SK-N-DZ (cell line): ENCODE results near the gene TAS2R60. TPM values are rescaled to one million over a fixed set of nuclear protein-coding genes. Genes with fewer than 3 reads are reported as not detected.
"Not testable (repeated sequence)": the region's sequence is repeated elsewhere in the genome, so short reads cannot be mapped to it uniquely, and the experiment has no call there.

ENCODE experiments used
- DNase-seq: peaks from one replicate; pipeline ENCODE4 v3.0.0-alpha.2; 2015; ENCODE audit warnings: low spot score
- polyA plus RNA-seq, 2 experiments: library from polyadenylated mRNA; depleted of rRNA; stranded (reverse); fragments of >200 nt; gene quantifications; 2 replicates each; pipeline ENCODE4 v1.2.3, GENCODE V29; 2014

The TAS2R60 gene, protein sequence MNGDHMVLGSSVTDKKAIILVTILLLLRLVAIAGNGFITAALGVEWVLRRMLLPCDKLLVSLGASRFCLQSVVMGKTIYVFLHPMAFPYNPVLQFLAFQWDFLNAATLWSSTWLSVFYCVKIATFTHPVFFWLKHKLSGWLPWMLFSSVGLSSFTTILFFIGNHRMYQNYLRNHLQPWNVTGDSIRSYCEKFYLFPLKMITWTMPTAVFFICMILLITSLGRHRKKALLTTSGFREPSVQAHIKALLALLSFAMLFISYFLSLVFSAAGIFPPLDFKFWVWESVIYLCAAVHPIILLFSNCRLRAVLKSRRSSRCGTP
- not detected in 2 replicates for polyA plus RNA-seq (2014; cell fraction: cytosol; rRNA removed)
- polyA plus RNA-seq (2014; cell fraction: nucleus; rRNA removed): not detected in 2 replicates

DNA sequence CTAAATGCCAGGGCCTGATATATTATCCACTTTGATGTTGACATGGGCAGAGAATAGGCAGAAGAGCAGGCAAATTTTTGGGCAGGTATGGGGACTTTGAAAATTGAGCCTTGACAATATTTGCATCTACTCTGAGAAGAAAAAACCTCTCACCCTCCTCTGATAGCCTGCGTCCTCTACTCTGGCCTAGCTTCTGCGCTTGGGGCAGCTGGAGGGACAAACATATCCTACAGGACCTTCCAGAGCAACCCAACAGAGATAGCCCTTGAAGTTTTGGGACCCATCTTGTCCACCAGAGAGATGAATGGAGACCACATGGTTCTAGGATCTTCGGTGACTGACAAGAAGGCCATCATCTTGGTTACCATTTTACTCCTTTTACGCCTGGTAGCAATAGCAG lies at the start of gene TAS2R60:
Gene TAS2R60 (plus strand): TSS at position 301 of the 400 bp plus-strand sequence. CDS start 0 bp downstream, at position 301.
- no peak for DNase-seq

DNA sequence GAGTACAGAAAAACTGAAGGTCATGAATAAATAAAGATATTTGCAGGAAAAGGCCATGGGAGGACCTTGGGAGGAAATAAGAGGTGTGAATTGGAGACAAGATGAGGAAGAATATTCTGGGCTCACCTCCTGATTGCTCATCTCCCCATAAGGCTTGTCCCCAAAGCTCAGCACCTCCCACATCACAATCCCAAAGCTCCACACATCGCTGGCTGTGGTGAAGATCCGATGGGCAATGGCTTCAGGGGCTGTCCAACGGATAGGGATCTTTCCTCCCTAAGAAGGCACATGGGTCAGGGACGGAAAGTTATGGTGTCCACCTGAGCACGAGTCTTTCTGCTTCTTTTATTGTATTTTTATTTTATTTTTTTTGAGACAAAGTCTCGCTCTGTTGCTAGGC lies 49.2 kb upstream of the TAS2R60 start:
- DNase-seq: no peak

DNA sequence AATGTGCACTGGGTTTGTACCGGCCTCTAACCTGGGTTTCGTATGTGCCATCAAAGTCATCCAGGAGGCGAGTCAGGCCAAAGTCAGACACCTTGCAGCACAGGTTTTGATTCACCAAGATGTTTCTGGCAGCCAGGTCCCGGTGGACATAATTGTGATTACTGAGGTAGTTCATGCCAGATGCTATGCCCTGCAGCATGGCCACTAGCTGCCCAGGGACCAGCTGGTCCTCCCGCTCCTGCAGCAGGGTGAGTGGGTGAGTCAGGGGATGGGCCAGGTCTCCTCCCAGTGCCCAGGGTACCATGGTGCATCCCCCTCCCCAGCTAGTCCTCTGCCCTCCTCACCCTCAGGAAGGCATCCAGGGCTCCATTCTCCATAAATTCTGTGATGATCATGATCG lies 48.5 kb upstream of the TAS2R60 start:
- DNase-seq: no peak

DNA sequence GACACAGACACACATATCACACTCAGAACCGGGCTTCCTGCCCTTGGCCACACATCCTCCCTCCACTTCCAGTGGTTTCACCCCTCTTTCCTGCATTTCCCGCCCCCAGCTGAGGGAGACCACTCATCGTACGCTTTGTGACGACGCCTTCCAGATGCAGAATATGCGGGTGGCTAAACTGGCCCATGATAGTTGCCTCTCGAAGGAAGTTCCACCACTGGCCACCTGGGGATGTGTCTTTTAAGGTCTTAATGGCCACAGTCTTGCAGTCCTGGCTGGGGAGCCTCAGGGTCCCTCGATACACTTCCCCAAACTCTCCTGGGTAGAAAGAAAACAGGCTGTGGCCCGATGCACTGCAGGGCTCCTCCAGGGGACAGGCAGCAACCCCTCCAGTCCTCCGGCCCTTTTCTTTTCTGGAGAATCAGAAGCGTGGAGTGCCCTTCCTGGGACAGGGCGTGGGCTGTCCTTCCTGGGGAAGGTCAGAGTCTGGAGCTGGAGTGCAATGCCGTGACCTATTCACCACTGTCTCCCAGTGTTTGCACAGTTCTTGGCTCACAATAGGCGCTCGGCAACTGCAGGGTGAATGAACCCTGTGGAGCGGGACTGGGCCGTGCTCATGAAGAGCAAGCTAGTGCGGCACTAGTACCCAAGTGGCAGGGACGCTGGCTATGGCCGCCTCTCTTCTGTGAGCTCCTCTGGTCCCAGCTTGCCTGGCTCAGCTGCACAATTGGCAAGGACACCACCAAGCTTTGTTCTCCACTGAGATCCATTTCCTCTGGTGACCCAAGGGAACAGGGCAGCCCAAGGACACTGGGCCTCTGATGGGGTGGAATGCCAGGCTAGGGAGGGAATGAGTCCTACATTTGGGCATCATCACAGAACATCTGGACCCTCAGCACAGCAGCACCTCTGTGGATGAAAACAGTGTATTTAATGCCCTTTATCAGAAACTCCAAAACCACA lies 47.8 kb upstream of the TAS2R60 start:
- no peak for DNase-seq

DNA sequence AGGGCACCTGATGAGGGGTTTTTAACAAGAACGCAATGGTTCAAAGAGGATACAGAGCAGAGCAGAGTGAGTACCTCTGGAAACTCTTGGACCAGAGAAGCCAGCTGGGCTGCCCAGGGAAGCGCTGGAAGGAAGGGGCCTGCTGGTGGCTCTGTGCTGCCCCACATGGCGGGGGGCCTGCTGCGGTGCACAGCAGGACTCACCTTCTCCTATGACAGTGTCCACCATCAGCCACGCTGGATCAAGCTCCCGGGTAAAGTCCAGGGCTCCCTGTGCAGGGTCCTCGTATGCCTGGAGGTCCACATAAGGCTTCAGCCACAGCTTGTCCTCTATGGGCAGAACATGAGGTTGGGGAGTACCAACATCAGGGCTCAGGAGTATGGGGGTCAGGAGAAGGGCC lies 47.1 kb upstream of the TAS2R60 start:
- no peak for DNase-seq

DNA sequence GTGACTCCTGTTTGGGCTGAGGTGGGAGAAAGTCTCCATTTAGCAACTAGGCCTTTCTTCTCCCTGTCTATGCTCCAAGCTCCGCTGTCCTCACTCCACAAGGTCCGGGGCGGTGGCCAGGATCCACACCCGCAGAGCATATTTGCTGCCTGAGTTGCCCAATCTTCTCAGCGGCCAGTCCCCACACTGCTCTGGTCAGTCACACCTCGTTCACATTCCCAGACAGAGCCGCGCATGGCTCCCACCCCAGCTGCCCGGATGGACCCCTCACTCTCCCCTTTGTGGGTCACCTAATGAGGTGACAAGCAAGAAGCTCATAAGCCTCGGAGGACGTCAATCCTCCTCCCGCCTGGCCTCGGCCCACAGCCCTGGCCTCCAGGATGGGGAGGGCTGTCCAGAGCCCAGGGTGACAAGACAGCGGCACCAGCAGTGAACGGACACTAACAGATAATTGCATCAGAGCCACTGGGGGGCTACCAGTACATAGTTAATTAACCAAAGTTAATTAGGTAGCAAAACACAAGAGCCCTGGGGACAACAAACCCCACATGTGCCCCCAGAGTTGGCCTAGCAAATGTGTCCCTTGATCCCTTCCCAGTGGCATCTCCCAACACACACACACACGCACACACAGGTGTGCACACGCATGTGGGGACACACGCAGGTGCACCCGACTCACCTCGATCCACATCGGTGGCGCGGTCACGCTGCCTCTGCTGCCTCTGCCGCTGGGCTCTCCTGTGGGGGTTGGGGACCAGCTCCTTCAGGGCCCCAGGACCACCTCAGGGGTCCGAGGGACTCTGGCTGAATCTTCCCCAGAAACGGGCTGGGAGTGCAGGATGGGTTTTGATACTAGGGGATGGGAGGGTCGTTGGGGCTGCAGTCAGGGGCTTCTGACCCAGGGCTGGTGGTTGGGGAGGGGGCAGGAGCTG lies 46.4 kb upstream of the TAS2R60 start:
- no peak for DNase-seq

DNA sequence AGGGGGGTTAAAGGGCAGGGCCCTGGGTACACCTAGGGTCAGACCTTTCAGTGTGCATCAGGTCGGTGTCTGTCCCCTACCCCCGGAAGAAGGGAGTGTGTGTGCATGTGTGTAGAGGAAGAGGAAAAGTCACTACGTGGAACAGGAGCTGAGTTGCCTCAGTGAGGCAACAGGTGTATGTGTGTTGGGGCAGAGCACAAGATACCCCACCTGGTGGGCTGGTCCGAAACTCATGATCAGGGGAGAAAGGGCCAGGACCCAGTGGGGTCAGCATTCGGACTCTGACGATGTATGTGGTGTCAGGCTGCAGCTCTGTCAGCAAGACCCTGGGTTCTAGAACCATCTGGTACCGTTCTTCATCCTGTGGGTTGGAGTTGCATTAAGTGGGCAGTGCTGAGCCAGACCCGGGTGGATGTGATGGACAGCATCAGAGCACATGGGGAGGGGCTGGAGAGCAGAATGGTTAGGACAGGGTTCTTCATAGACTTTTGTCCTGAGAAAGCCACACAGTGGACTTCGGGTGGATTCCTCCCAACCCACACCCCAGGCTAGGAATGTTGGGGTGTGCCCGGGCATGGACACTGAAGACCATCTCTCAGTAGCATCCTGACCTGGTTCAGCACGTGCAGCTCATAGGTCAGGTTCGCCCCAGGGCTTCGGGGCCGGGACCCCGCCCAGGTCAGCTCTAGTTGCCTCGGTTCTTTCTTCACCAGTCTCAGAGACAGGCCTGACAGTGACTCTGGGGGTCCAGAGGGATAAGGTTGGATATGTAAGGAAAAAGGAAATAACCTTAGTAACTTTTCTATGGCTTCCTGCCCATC lies 45.3 kb upstream of the TAS2R60 start:
- no peak for DNase-seq

DNA sequence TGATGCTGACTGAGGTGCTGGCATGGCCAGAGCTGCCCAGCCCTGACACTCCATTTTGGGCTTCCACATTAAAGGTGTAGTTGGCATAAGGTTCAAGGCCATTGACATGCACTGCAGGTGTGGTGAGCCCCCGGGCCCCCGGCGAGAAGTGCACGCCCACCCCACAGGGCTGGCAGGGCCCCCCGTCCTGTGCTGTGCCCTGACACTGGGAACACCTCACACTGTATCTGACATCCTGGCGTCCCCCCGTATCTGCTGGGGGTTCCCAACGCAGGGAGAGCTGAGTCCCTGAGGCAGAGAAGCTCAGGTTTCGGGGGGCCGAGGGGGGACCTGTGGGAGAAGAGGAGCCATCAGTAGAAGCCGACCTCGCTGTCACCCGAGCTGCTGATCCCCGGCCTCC lies 44.6 kb upstream of the TAS2R60 start:
- no peak for DNase-seq

DNA sequence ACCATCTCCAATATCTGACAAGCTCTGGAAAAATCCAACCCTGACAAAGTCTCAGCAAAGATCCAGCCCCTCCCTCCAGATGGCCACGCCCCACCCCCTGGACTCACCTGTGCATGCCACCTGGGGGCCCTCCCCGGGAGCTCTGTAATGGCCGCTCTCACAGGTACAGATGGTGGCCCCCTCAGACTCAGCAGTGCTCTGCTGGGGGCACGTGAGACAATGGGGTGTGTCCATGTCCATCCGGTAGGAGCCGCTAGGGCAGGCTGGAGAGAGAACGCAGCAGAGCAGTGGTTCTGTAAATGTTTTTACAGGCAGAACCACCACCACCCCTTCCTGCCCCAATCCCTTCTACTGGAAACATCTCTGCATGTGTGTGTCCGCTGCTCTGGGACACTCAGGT lies 44.1 kb upstream of the TAS2R60 start:
- no peak for DNase-seq

DNA sequence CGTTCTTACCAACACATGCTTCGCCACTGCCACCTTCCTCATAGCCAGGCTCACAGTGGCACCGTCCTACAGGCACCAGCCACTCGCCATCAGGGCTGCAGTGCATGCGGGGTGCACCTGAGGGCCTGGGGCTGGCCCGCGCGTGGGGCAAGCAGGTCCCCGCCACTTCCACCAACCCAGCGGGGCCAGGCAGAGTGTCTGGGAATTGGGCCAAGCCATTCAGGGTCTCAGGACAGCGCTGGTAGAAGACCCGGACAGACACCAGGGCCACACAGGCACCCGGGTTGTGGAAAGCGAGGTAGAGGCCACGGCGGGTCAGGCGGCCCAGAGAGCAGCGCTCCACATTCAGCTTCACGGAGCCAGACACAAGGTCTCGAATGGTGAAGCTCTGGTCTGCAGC lies 43.6 kb upstream of the TAS2R60 start:
- no peak for DNase-seq

DNA sequence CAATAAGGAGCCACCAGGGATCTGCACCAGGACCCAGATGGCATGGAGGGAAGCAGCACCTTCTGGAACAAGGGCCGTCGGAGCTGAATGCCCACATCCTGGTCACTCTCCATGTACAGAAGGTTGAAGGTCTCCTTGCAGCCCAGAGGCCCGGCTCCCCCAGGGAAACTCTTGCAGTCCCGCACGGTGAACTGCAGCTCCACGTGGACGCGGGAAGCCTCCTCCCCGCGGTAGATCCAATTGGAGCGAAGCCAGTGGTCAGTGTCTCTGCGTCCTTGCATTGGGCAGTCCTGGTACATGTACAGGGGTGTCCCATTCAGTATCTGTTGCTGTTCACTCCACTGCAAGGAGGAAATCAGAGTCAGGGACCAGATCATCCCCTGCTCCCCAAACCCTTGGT lies 42.0 kb upstream of the TAS2R60 start:
- DNase-seq: no peak

DNA sequence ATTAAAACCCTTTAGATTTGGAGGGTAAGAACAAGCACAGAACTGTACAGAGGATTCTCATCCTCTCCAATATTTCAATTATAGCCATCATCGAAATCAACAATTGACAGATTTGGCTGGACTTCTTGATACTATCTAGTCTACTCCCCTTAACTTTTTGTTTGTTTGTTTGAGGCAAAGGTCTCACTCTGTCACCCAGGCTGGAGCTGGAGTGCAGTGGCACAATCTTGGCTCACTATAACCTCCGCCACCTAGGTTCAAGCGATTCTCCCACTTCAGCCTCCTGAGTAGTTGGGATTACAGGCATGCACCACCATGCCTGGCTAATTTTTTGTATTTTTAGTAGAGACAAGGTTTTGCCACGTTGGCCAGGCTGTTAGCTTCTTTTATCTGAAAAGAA lies 41.0 kb upstream of the TAS2R60 start:
- DNase-seq: not testable (repeated sequence)

DNA sequence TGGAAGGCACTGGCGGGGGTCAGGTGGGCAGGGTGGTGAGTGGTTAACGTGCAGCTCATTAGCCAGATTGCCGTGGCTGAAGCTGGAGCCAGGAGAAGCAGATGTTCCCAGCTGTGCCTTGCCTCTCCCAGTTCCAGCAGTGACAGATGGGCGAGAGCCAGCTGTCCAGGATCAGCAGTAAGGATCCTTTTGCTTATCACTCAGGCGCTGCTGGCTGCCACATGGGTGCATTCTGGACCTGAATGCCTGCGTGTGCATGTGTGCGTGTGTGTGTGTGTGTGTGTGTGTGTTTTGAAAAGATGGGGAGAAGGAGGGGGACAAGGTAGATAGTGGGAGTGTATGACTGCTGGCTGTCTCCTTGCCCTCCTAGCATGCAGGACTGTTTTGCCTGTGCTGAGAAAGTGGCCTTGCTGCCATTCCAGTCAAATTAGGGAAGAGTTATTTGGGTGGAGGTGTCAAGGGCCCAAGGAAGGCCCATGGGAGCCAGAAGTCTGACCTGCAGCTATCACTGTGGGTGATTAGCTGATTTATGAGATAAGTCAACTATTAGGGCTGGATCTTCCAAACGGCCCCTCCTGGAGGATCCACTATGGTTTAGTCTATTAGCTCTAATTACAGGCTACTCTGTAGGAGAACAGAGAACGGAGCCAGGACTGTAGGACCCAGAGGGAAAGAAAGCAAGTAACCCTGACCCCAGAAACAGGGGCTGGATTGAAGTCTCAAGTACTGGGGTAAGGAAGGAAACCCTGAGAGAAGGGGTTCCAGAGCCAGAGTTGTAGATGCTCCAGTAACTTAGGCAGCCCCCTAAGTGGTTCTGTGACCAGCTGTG lies 37.9 kb upstream of the TAS2R60 start:
- no peak for DNase-seq

DNA sequence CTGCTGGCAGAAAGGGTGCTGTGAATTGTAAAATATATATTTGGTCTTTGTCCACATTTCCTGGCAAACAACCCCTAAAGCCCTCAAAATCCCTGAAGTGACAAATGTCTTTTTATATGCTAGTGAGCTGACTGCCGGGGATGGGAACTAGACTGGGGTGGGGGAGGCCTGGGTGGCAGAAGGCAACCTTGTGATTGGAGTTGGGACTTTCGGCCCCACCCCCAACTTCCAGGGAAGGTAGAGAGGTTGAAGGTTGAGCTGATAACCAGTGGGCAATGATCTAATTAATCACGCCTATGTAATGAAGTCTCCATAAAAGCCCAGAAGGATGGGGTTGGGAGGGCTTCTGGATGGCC lies 37.3 kb upstream of the TAS2R60 start:
- no peak for DNase-seq

DNA sequence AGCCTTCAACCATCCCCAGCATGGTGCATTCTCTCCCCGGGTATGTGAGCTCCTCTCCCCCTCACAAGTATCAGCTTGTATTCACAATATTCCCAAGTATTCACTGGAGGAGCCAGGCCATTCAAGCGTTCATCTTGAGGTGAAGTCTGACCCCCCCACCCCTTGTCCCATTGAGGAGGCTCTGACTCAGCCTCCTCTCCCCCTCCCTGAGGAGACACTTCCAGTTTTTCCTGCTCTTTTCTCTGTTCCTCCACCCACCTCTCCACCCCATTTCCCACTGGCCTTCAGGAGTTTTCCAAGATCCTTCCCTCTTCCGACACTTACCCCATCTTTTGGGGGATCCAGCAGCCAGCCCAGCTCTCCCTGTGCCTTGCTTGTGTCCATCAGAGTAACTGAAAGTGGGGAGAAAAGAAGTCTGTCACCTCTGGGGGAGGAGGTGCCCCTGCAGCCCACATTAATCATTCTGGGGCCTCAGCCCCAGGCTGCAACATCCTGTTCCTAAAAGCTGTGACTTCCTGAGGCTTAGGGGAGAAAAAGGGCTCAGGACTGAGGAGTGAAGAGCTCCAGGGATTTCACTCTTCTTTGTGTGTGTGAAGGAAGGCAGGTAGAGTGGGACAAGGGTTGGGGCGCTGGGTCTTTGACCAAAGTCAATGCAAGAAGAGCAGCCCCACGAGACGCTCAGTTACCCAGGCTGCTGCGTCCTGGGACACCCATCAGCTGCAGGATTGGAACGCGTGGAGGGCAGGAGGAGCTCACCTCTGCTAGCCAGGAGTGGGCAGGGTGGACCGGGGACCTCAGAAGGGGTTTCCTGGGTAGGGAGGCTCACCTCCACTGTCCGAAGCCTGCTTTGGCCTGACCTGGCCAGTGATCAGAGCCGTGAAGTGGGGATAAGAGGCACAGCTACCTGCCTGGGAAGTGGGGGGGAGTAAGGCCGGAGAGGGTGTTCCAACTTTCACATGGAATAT lies 35.7 kb upstream of the TAS2R60 start:
- no peak for DNase-seq

DNA sequence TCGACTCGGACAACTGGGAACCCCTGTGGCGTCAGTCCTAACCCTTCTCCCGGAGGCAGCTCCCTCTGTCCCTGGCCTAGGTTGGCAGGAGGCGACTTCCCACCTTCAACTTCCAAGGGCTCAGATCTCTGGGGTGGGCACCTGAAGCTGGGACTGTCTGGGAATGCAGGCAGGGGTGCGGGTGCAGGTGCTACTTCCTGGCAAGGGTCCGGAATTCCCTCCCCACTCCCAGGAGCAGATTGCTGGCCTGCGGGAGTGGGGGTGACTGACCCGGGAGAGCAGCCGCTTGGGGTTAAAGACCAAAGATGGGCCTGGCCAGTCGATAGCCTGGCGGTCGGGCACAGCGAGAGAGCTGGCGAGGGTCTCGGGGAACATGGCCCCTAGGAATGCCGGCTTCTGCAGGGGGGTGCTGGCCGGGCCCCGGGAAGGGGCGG lies 35.0 kb upstream of the TAS2R60 start:
- DNase-seq: no peak

DNA sequence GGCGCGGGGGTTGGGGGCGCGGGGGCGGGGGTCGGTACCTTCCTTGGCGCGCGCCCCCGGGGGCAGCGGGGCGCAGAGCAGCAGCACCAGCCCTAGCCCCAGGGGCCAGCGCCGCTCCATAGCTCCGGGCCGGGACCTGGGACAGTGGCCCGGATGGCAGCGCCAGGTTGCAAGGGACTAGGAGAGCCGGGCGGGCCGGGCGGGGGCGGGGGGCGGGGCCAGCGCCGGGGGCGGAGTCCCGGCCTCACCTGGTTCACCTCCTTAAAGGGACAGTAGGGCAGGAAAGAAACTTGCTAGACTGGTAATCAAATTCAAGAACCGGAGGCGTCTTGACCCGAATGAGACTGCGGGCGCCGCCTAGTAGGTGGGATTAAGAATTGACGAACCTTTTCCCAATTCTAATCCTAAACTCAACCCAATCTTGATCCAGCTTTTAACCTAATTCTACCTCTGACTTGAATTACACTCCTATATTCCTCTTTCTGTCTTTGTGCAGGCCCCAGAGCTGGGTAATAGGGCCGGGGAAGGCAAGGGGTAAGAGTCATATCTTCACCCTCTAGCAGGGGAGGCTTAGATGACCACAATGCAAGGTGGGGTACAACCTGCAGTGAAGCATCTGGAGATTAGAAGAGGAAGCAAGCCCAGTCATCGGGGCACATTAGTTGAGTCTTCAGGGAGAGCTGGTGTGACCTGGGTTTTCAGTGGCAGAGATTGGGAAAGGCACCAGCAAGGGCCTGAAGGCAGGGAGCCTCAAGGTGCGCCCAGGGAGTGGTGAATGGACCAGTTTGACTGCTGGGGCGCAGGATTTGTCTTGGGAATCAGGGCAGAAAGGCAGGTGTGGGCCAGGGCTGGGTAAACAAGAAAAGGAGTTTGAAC lies 34.3 kb upstream of the TAS2R60 start, which contains the start of gene EPHA1:
Gene EPHA1 (minus strand): TSS at position 171 of the 876 bp plus-strand sequence. CDS start 51 bp downstream, at position 120.
- no peak for DNase-seq
